Liver (tissue), 9 donors: Measurements from ENCODE around the gene CLIP2. TPM values are rescaled to one million over a fixed set of nuclear protein-coding genes. Genes with fewer than 3 reads are reported as not detected.

ENCODE experiments used
- DNase-seq: peaks from one replicate; pipeline ENCODE4 v3.0.0-alpha.2; 2017; ENCODE audit warnings: low spot score
- H3K27ac ChIP-seq, 2 donors: one replicate each; pipeline ENCODE4 v1.7.0; 2013; ENCODE audit warnings: inconsistent platforms in 2 of 2, low read length in 2 of 2, control low read depth in 1 of 2, low read depth in 1 of 2, mild to moderate bottlenecking in 1 of 2
- H3K27me3 ChIP-seq, 4 donors: one replicate each; pipeline versions ENCODE4 v1.6.1 to v1.7.0; 2013; ENCODE audit warnings: low read length in 3 of 4, inconsistent platforms in 1 of 4, mild to moderate bottlenecking in 1 of 4, moderate library complexity in 1 of 4; ENCODE audit not compliant: control insufficient read depth in 4 of 4, insufficient read depth in 4 of 4
- H3K36me3 ChIP-seq, 4 donors: one replicate each; pipeline versions ENCODE4 v1.6.1 to v1.7.0; 2013; ENCODE audit warnings: low read length in 3 of 4, mild to moderate bottlenecking in 3 of 4, low read depth in 1 of 4, moderate library complexity in 1 of 4; ENCODE audit not compliant: control insufficient read depth in 4 of 4, insufficient read depth in 3 of 4
- H3K4me1 ChIP-seq, 4 donors: one replicate each; pipeline versions ENCODE4 v1.6.1 to v1.7.0; 2013; ENCODE audit warnings: low read length in 3 of 4, mild to moderate bottlenecking in 3 of 4, moderate library complexity in 1 of 4; ENCODE audit not compliant: control insufficient read depth in 4 of 4, insufficient read depth in 4 of 4
- H3K4me3 ChIP-seq, 3 donors: one replicate each; pipeline versions ENCODE4 v1.6.1 to v1.7.0; 2013; ENCODE audit warnings: low read length in 3 of 3, control low read depth in 1 of 3, low read depth in 1 of 3, mild to moderate bottlenecking in 1 of 3
- H3K9ac ChIP-seq, 2 donors: one replicate each; pipeline ENCODE4 v1.7.0; 2013; ENCODE audit warnings: low read length in 2 of 2, mild to moderate bottlenecking in 2 of 2, moderate library complexity in 2 of 2, control low read depth in 1 of 2, low read depth in 1 of 2
- H3K9me3 ChIP-seq, 4 donors: one replicate each; pipeline versions ENCODE4 v1.6.1 to v1.7.0; 2013; ENCODE audit warnings: low read length in 3 of 4; ENCODE audit not compliant: control insufficient read depth in 4 of 4
- CTCF ChIP-seq: fragments of 150-350 bp; IDR thresholded peaks from 2 replicates; pipeline ENCODE4 v1.5.1; 2017; ENCODE audit warnings: improper control_type of control experiment, low read depth, low read length; ENCODE audit not compliant: missing input control
- EGR1 ChIP-seq, 2 donors: IDR thresholded peaks; 2 replicates each; pipeline ENCODE4 v1.6.1; 2016 to 2018; ENCODE audit warnings: antibody characterized with exemption in 2 of 2, low read depth in 2 of 2
- FOXA1 ChIP-seq: IDR thresholded peaks from 2 replicates; pipeline ENCODE4 v1.6.1; 2016; ENCODE audit warnings: antibody characterized with exemption
- FOXA2 ChIP-seq: IDR thresholded peaks from 2 replicates; pipeline ENCODE4 v1.6.1; 2016; ENCODE audit warnings: antibody characterized with exemption
- GABPA ChIP-seq, 2 donors: IDR thresholded peaks in 1 of 2; conservative IDR thresholded peaks in 1 of 2; 2 replicates each; pipeline ENCODE4 v1.6.1; 2016; ENCODE audit warnings: antibody characterized with exemption in 2 of 2, mild to moderate bottlenecking in 1 of 2, moderate library complexity in 1 of 2
- HNF4A ChIP-seq, 2 donors: conservative IDR thresholded peaks; 2 replicates each; pipeline ENCODE4 v1.6.1; 2016; ENCODE audit warnings: antibody characterized with exemption in 2 of 2, mild to moderate bottlenecking in 2 of 2
- HNF4G ChIP-seq: IDR thresholded peaks from 2 replicates; pipeline ENCODE4 v1.6.1; 2016; ENCODE audit warnings: antibody characterized with exemption
- JUND ChIP-seq, 2 donors: IDR thresholded peaks; 2 replicates each; pipeline ENCODE4 v1.6.1; 2016; ENCODE audit warnings: antibody characterized with exemption in 2 of 2
- MAX ChIP-seq: IDR thresholded peaks from 2 replicates; pipeline ENCODE4 v1.6.1; 2016; ENCODE audit warnings: antibody characterized with exemption
- RAD21 ChIP-seq, 2 donors: IDR thresholded peaks; 2 replicates each; pipeline ENCODE4 v1.6.1; 2016; ENCODE audit warnings: antibody characterized with exemption in 2 of 2, mild to moderate bottlenecking in 2 of 2
- RXRA ChIP-seq, 2 donors: IDR thresholded peaks; 2 replicates each; pipeline ENCODE4 v1.6.1; 2017 to 2018; ENCODE audit warnings: antibody characterized with exemption in 2 of 2, mild to moderate bottlenecking in 1 of 2
- SP1 ChIP-seq: IDR thresholded peaks from 2 replicates; pipeline ENCODE4 v1.6.1; 2018; ENCODE audit warnings: antibody characterized with exemption, mild to moderate bottlenecking
- TAF1 ChIP-seq: conservative IDR thresholded peaks from 2 replicates; pipeline ENCODE4 v1.6.1; 2016; ENCODE audit warnings: antibody characterized with exemption, mild to moderate bottlenecking
- YY1 ChIP-seq: IDR thresholded peaks from 2 replicates; pipeline ENCODE4 v1.6.1; 2016; ENCODE audit warnings: antibody characterized with exemption, mild to moderate bottlenecking
- ZBTB33 ChIP-seq: IDR thresholded peaks from 2 replicates; pipeline ENCODE4 v1.6.1; 2016; ENCODE audit warnings: antibody characterized with exemption
- WGBS: extraction: QIAGEN DNeasy Blood & Tissue Kit; methylation state at CpG from one replicate; pipeline ENCODE4 v1.1.7; 2013; 5-methylcytosine and 5-hydroxymethylcytosine counted together
- polyA plus RNA-seq, 2 donors: library from polyadenylated mRNA; stranded (reverse) in 1 of 2; unstranded in 1 of 2; fragments of 200-250 nt in 1 of 2; fragments of >200 nt in 1 of 2; fragmentation: Nextera tagmentation in 1 of 2; extraction: Ambion mirVana in 1 of 2; gene quantifications; one replicate each; pipeline versions ENCODE4 v1.2.1 to v1.2.3, GENCODE V29; 2013 to 2015
- total RNA-seq, 2 donors: library from RNA; depleted of rRNA; stranded (reverse); fragments of >200 nt; gene quantifications; one replicate each; pipeline ENCODE4 v1.2.3, GENCODE V29; 2014
- TF ChIP-seq, protein P1 (sequence below): IDR thresholded peaks from 2 replicates; pipeline ENCODE4 v1.6.1; 2016; ENCODE audit warnings: antibody characterized with exemption, mild to moderate bottlenecking
- TF ChIP-seq, protein P2 (sequence below): IDR thresholded peaks from 2 replicates; pipeline ENCODE4 v1.6.1; 2016; ENCODE audit warnings: antibody characterized with exemption
- donor health status: healthy.
- donor health status: healthy.
- donor health status: healthy.
- donor health status: healthy.
- donor health status: healthy.

The CLIP2 gene
- total and polyA plus RNA-seq, 4 donors = 1.4 to 6.3 (median 2.5) TPM

DNA sequence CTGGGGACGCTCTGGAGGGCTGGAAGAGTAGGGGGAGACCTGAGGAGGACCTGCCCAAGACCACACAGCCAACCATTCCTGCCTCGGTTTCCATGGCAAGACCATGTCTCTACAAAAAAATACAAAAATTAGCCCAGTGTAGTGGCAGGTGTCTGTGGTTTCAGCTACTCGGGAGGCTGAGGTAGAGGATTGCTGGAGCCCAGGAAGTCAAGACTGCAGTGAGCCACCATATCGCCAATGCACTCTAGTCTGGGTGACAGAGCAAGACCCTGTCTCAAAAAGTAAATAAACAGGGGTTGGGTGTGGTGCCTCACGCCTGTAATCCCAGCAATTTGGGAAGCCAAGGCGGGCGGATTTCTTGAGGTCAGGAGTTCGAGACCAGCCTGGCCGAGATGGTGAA is 48.7 kb downstream of the CLIP2 start:
- no peak for DNase-seq
- Histone ChIP-seq H3K27me3 (no peaks in the 10 kb centered on the region), H3K9ac (no peak overlapping the region), H3K4me3 (no peak overlapping the region), H3K27ac (no peak overlapping the region), H3K36me3 (peaks cover 0 to 2% (median 0%) of the 10 kb centered on the region in 4 donors), H3K9me3 (no peaks in the 10 kb centered on the region), H3K4me1 (no peaks in the 10 kb centered on the region)
- TF ChIP-seq FOXA2 (no peak), JUND (IDR thresholded peaks at IDR 0.05) (no peak), FOXA1 (no peak), SP1 (no peak), MAX (no peak), GABPA (IDR thresholded peaks at IDR 0.05 in 1 of 2, conservative IDR thresholded peaks at IDR 0.05 in 1 of 2) (no peak), YY1 (no peak), RAD21 (IDR thresholded peaks at IDR 0.05) (no peak), EGR1 (IDR thresholded peaks at IDR 0.05; ENCODE audit: low read depth in 2 of 2) (no peak), HNF4G (no peak), HNF4A (conservative IDR thresholded peaks at IDR 0.05) (no peak), RXRA (IDR thresholded peaks at IDR 0.05) (no peak), CTCF (no peak), TAF1 (no peak), ZBTB33 (no peak)
- TF ChIP-seq, protein P1, sequence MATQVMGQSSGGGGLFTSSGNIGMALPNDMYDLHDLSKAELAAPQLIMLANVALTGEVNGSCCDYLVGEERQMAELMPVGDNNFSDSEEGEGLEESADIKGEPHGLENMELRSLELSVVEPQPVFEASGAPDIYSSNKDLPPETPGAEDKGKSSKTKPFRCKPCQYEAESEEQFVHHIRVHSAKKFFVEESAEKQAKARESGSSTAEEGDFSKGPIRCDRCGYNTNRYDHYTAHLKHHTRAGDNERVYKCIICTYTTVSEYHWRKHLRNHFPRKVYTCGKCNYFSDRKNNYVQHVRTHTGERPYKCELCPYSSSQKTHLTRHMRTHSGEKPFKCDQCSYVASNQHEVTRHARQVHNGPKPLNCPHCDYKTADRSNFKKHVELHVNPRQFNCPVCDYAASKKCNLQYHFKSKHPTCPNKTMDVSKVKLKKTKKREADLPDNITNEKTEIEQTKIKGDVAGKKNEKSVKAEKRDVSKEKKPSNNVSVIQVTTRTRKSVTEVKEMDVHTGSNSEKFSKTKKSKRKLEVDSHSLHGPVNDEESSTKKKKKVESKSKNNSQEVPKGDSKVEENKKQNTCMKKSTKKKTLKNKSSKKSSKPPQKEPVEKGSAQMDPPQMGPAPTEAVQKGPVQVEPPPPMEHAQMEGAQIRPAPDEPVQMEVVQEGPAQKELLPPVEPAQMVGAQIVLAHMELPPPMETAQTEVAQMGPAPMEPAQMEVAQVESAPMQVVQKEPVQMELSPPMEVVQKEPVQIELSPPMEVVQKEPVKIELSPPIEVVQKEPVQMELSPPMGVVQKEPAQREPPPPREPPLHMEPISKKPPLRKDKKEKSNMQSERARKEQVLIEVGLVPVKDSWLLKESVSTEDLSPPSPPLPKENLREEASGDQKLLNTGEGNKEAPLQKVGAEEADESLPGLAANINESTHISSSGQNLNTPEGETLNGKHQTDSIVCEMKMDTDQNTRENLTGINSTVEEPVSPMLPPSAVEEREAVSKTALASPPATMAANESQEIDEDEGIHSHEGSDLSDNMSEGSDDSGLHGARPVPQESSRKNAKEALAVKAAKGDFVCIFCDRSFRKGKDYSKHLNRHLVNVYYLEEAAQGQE = no peak
- TF ChIP-seq, protein P2, sequence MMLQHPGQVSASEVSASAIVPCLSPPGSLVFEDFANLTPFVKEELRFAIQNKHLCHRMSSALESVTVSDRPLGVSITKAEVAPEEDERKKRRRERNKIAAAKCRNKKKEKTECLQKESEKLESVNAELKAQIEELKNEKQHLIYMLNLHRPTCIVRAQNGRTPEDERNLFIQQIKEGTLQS = no peak
- 92% methylated on average over 9 of the region's 9 CpGs for WGBS
